Suprapubic skin (tissue), 4 donors: ENCODE data around the gene FUZ. TPM values are rescaled to one million over a fixed set of nuclear protein-coding genes. Genes with fewer than 3 reads are reported as not detected.
A peak's percentile ranks its signal among the peaks of the same experiment; 100 is the strongest.

Experiments
- DNase-seq, 2 donors: peaks; one replicate each; pipeline ENCODE4 v3.0.0-alpha.2; 2019; ENCODE audit warnings: low spot score in 2 of 2
- H3K27ac ChIP-seq: fragments of 200-600 bp; sonication (generic); one replicate; pipeline ENCODE4 v1.5.1; 2019
- H3K27me3 ChIP-seq: fragments of 200-600 bp; sonication (generic); one replicate; pipeline ENCODE4 v1.5.1; 2019
- H3K36me3 ChIP-seq: fragments of 200-600 bp; sonication (generic); one replicate; pipeline ENCODE4 v1.5.1; 2019
- H3K4me1 ChIP-seq: fragments of 200-600 bp; sonication (generic); one replicate; pipeline ENCODE4 v1.5.1; 2019
- H3K4me3 ChIP-seq: fragments of 200-600 bp; sonication (generic); one replicate; pipeline ENCODE4 v1.5.1; 2019; ENCODE audit warnings: mild to moderate bottlenecking
- H3K9me3 ChIP-seq: fragments of 200-600 bp; sonication (generic); one replicate; pipeline ENCODE4 v1.5.1; 2019
- EP300 ChIP-seq: sonication (generic); formaldehyde crosslinking; IDR thresholded peaks from one replicate; pipeline ENCODE4 v1.6.1; 2017; ENCODE audit warnings: antibody characterized with exemption
- POLR2A ChIP-seq, 2 donors: fragments of 450-650 bp; IDR thresholded peaks; one replicate each; pipeline ENCODE4 v1.6.1; 2017; ENCODE audit warnings: antibody characterized with exemption in 2 of 2, mild to moderate bottlenecking in 2 of 2, moderate library complexity in 2 of 2
- POLR2AphosphoS5 ChIP-seq, 3 donors: sonication (generic); formaldehyde crosslinking; IDR thresholded peaks; one replicate each; pipeline ENCODE4 v1.6.1; 2017; ENCODE audit warnings: antibody characterized with exemption in 3 of 3
- WGBS: methylation state at CpG from one replicate; pipeline ENCODE4 v1.1.5; 2018; 5-methylcytosine and 5-hydroxymethylcytosine counted together
- total RNA-seq, 4 donors: library from RNA; depleted of rRNA; stranded (reverse); fragments of >200 nt; gene quantifications; one replicate each; pipeline ENCODE4 v1.1.0, GENCODE V29; 2016
- TF ChIP-seq, protein P1 (sequence below), 2 donors: fragments of 200-600 bp in 1 of 2; fragments of 450-650 bp in 1 of 2; sonication (generic) in 1 of 2; IDR thresholded peaks; one replicate each; pipeline ENCODE4 v1.5.1; 2016 to 2019; ENCODE audit warnings: antibody characterized with exemption in 2 of 2, mild to moderate bottlenecking in 1 of 2, moderate library complexity in 1 of 2

FUZ gene
- total RNA-seq, 4 donors from 2014 or later = 9.4 to 24.2 (median 14.4) TPM

DNA sequence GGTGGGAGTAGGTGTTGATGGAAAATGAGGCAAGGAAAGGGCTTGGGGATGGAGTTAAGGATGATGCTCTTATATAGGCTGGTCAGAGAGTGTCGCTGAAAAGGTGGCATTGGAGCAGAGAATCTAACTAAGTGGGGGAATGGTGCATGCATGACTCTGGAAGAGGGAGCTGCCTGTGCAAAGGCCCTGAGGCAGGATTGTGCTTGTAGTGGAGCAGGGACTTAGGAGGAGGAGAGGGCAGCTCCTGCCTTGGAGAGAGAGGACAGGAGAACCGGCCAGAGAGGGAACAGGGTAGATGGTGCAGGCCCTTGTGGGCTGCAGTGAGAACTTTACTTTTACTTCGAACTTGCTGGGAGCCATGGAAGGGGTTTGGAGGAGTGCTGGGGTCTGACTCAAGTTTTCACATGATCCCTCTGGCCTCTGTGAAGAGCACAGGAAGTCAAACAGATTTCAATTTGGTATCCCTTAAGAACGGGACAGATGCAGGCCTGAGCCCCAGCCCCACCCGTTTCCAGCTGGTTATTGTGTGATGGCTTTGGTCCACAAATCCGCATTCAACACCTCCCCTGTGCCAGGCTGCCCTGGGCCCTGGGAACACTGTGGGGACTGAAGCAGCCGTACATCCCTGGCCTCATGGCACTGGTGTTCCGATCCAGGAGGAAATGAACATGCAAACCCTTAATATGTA, 39.3 kb downstream of the FUZ start:
- WGBS = 59% methylated on average over 8 of the region's 8 CpGs
- TF ChIP-seq POLR2A (IDR thresholded peaks at IDR 0.05) = no peak
- no peak for TF ChIP-seq POLR2AphosphoS5 (IDR thresholded peaks at IDR 0.05)
- TF ChIP-seq, protein P1, sequence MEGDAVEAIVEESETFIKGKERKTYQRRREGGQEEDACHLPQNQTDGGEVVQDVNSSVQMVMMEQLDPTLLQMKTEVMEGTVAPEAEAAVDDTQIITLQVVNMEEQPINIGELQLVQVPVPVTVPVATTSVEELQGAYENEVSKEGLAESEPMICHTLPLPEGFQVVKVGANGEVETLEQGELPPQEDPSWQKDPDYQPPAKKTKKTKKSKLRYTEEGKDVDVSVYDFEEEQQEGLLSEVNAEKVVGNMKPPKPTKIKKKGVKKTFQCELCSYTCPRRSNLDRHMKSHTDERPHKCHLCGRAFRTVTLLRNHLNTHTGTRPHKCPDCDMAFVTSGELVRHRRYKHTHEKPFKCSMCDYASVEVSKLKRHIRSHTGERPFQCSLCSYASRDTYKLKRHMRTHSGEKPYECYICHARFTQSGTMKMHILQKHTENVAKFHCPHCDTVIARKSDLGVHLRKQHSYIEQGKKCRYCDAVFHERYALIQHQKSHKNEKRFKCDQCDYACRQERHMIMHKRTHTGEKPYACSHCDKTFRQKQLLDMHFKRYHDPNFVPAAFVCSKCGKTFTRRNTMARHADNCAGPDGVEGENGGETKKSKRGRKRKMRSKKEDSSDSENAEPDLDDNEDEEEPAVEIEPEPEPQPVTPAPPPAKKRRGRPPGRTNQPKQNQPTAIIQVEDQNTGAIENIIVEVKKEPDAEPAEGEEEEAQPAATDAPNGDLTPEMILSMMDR (IDR thresholded peaks at IDR 0.05) = no peak
- no peak for TF ChIP-seq EP300
- Histone ChIP-seq H3K36me3 (peaks cover 7% of the 10 kb centered on the region), H3K27me3 (no peaks in the 10 kb centered on the region), H3K27ac (no peak overlapping the region), H3K4me1 (peaks cover 27% of the 10 kb centered on the region), H3K4me3 (no peak overlapping the region), H3K9me3 (no peaks in the 10 kb centered on the region)
- no peak for DNase-seq

DNA sequence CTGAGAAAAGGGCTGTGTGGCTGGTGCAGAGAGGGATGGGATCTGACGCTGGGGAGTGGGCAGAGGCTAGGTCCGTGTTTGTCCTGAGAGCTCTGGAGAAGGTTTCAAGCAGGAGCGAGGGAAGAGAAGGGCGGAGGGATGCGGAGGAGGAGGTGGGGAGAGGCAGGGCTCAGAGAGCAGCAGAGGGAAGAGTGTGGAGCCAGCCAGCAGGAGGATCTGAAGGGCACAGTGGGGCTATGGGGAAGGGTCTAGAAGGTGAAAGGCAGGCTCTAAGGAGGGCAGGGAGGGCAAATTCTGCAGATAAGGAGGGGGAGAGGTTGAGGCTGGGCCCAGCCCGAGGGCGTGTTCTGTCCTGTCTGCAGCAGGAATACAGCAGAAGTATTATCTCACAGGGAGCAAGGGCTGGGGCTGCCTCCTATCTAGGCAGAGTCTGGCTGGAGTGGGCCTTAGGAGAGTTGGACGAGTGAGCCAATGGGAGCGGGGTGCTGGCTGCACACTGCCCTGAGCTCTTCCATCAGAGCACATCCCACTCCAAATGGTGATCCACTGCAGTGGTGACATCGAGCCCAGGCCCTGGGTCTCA, 40.2 kb downstream of the FUZ start:
- peaks cover 35% of the 10 kb centered on the region for H3K4me1 ChIP-seq
- H3K9me3 ChIP-seq = no peaks in the 10 kb centered on the region
- H3K36me3 ChIP-seq = peaks cover 7% of the 10 kb centered on the region
- TF ChIP-seq POLR2AphosphoS5 (IDR thresholded peaks at IDR 0.05) (no peak), POLR2A (IDR thresholded peaks at IDR 0.05) (no peak), EP300 (no peak)
- TF ChIP-seq, protein P1 (IDR thresholded peaks at IDR 0.05) = no peak
- DNase-seq = no peak
- H3K27ac ChIP-seq = no peak overlapping the region
- no peak overlapping the region for H3K4me3 ChIP-seq
- WGBS = 75% methylated on average over 10 of the region's 10 CpGs
- no peaks in the 10 kb centered on the region for H3K27me3 ChIP-seq

DNA sequence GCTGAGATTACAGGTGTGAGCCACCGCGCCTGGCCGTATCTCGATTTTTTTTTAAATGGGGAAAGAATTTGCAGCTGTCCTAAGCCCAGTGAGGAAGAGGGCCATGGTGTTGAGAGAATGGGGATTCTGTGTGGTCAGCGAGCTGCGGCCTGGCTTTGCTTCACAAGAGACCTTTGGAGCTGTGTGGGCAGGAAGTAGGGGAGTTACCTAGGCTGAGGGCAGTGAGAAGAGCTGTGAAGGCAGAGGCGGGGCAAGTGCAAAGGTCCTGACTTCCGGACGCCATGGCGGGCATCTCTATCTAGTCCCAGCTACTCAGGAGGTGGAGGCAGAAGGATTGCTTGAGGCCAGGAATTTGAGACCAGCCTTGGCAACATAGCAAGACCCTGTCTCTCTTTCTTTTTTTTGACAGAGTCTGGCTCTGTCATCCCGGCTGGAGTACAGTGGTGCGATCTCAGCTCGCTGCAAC, 41.4 kb downstream of the FUZ start:
- TF ChIP-seq EP300 (no peak), POLR2AphosphoS5 (IDR thresholded peaks at IDR 0.05) (no peak), POLR2A (IDR thresholded peaks at IDR 0.05) (no peak)
- TF ChIP-seq, protein P1 (IDR thresholded peaks at IDR 0.05) = no peak
- H3K27ac ChIP-seq = no peak overlapping the region
- 89% methylated on average over 13 of the region's 13 CpGs for WGBS

DNA sequence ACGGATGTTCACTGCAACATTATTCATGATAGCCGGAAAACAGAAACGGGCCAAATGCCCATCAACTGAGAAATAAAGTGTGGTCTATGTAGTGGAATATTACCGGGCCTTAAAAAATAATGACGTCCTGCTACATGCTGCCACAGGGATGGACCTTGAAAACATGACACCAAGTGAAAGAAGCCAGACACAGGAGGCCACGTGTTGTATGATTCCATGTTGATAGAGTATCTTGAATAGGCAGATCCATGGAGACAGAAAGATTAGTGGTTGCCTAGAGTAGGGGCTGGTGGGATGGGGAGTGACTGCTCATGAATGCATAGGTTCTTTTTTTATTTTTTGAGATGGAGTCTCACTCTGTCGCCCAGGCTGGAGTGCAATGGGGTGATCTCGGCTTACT, 42.6 kb downstream of the FUZ start:
- H3K27me3 ChIP-seq = no peaks in the 10 kb centered on the region
- no peak overlapping the region for H3K27ac ChIP-seq
- no peak for DNase-seq
- H3K36me3 ChIP-seq = no peaks in the 10 kb centered on the region
- H3K9me3 ChIP-seq = no peaks in the 10 kb centered on the region
- TF ChIP-seq POLR2A (IDR thresholded peaks at IDR 0.05) = no peak
- TF ChIP-seq, protein P1 (IDR thresholded peaks at IDR 0.05) = no peak
- TF ChIP-seq EP300 = no peak
- TF ChIP-seq POLR2AphosphoS5 (IDR thresholded peaks at IDR 0.05) = no peak
- peaks cover 48% of the 10 kb centered on the region for H3K4me1 ChIP-seq
- WGBS = 82% methylated on average over 8 of the region's 8 CpGs
- H3K4me3 ChIP-seq = no peak overlapping the region

More for the DNA sequence above, 41.4 kb downstream of the FUZ start:
- H3K4me1 ChIP-seq = peaks cover 42% of the 10 kb centered on the region
- DNase-seq = no peak
- peaks cover 7% of the 10 kb centered on the region for H3K36me3 ChIP-seq
- no peaks in the 10 kb centered on the region for H3K27me3 ChIP-seq
- no peaks in the 10 kb centered on the region for H3K9me3 ChIP-seq
- H3K4me3 ChIP-seq = no peak overlapping the region

DNA sequence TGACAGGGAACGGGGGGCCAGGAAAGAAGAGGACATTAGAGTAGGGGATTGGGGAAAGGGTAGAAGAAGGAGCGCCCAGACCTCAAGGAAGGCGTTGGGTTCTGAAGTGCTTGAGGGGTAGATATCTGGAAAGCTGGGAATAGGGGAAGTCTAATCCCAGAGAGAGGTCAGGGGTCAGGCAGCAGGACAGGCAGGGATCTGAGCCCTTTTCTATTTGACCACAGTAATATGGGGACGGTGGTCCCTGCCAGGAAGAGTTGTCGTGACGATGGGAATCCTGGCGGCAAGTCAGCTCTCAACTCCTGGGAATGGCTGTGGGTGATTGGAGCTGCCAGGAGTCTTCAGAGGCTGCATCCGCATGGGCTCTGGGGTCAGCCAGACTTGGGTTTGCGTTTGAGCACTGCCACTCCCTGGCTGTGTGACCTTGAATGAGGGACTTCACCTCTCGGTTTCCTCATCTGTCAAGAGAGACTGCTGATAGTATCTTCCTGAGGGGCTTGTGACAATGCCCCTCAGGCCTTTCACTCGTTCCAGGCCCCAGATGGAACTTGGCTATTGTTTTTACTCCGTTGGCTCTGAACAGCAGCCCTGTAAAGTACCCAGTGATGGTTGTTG, 45.0 kb downstream of the FUZ start:
- Histone ChIP-seq H3K9me3 (no peaks in the 10 kb centered on the region), H3K36me3 (no peaks in the 10 kb centered on the region), H3K4me1 (peaks cover 41% of the 10 kb centered on the region), H3K4me3 (peak overlapping the region; percentile 94), H3K27me3 (no peaks in the 10 kb centered on the region), H3K27ac (peak overlapping the region; percentile 79)
- TF ChIP-seq, protein P1 (IDR thresholded peaks at IDR 0.05) = no peak
- TF ChIP-seq POLR2A (IDR thresholded peaks at IDR 0.05) (no peak), EP300 (no peak), POLR2AphosphoS5 (IDR thresholded peaks at IDR 0.05) (no peak)
- WGBS = 48% methylated on average over 12 of the region's 12 CpGs
- no peak for DNase-seq
